HCT116 (cell line): ENCODE measurements around the gene EIF5A2. TPM values are rescaled to one million over a fixed set of nuclear protein-coding genes. Genes with fewer than 3 reads are reported as not detected.

Source experiments
- ATAC-seq: fragments of 200-7000 bp; cut with Tn5 transposase; 2 replicates; pipeline ENCODE4 v1.9.1; 2020; ENCODE audit warnings: mild to moderate bottlenecking, moderate library complexity
- BruUV-seq: library from RNA; stranded (reverse); fragments of 400-500 nt; replicated peaks from 2 replicates; lab custom pipeline; 2021; lab: Mats Ljungman, UMichigan
- CTCF ChIA-PET: fragments of 300-600 bp; sonication (Branson Sonifier 250); formaldehyde crosslinking; loops from one replicate; lab custom pipeline; 2021; ENCODE audit warnings: antibody characterized with exemption; lab: Charles Lee
- POLR2A ChIA-PET: fragments of 300-600, 350-600 bp; sonication (Branson Sonifier 250); formaldehyde crosslinking; loops from one replicate; lab custom pipeline; 2021; ENCODE audit warnings: antibody characterized with exemption; lab: Charles Lee
- RAD21 ChIA-PET, 2 experiments: fragments of 300-600 bp; sonication (Branson Sonifier 250); formaldehyde crosslinking; loops; one replicate each; lab custom pipeline; 2023; ENCODE audit warnings: low total read pairs in 2 of 2; ENCODE audit not compliant: uncharacterized antibody in 2 of 2, unreplicated experiment in 2 of 2, low non-redundant PET in 1 of 2; lab: Charles Lee
- DNase-seq: peaks from one replicate; pipeline ENCODE4 v3.0.0-alpha.2; 2010; ENCODE audit warnings: low read depth, low spot score
- H2AFZ ChIP-seq: fragments of 200-600 bp; shearing (Covaris generic), sonication (generic); 2 replicates; pipeline ENCODE4 v1.6.1; 2017; ENCODE audit warnings: low read depth, mixed run types, mixed read lengths, antibody characterized with exemption, low read length; ENCODE audit not compliant: poor library complexity, severe bottlenecking
- H3K27ac ChIP-seq: 2 replicates; pipeline ENCODE4 v1.5.1; 2012; ENCODE audit warnings: low read depth, low read length
- H3K27me3 ChIP-seq: fragments of 200-600 bp; sonication (generic); 2 replicates; pipeline ENCODE4 v1.6.1; 2016; ENCODE audit warnings: mixed run types, low read length, mixed read lengths; ENCODE audit not compliant: insufficient read depth
- H3K36me3 ChIP-seq, 2 experiments: fragments of 200-500 bp in 1 of 2; fragments of 200-600 bp in 1 of 2; sonication (Bioruptor generic) in 1 of 2; sonication (generic) in 1 of 2; 2 replicates each; pipeline versions ENCODE4 v1.5.1 to v1.6.1; 2014 to 2016; ENCODE audit warnings: low read length in 2 of 2, inconsistent platforms in 1 of 2, mixed read lengths in 1 of 2, mixed run types in 1 of 2; ENCODE audit not compliant: insufficient read depth in 2 of 2, control insufficient read depth in 1 of 2
- H3K4me1 ChIP-seq, 2 experiments: fragments of 200-600 bp in 1 of 2; sonication (generic) in 1 of 2; 2 replicates each; pipeline versions ENCODE4 v1.5.1 to v1.6.1; 2012 to 2017; ENCODE audit warnings: low read length in 2 of 2, inconsistent platforms in 1 of 2, mild to moderate bottlenecking in 1 of 2, mixed read lengths in 1 of 2, mixed run types in 1 of 2, moderate library complexity in 1 of 2; ENCODE audit not compliant: insufficient read depth in 2 of 2, control insufficient read depth in 1 of 2
- H3K4me2 ChIP-seq: fragments of 200-600 bp; sonication (generic); 2 replicates; pipeline ENCODE4 v1.6.1; 2017; ENCODE audit warnings: mixed run types, low read length, mixed read lengths
- H3K4me3 ChIP-seq, 2 experiments: fragments of 200-600 bp in 1 of 2; sonication (generic) in 1 of 2; replicated peaks in 1 of 2; 2 replicates each; pipeline ENCODE4 v1.5.1; 2011 to 2016; ENCODE audit warnings: low read length in 2 of 2, control low read depth in 1 of 2, low read depth in 1 of 2, mild to moderate bottlenecking in 1 of 2, mixed read lengths in 1 of 2, mixed run types in 1 of 2
- H3K79me2 ChIP-seq: fragments of 200-600 bp; sonication (generic); 2 replicates; pipeline ENCODE4 v1.6.1; 2017; ENCODE audit warnings: mild to moderate bottlenecking, mixed run types, low read length, moderate library complexity, mixed read lengths; ENCODE audit not compliant: insufficient read depth
- H3K9ac ChIP-seq: fragments of 200-600 bp; sonication (generic); 2 replicates; pipeline ENCODE4 v1.6.1; 2016; ENCODE audit warnings: low read length, mixed read lengths
- H3K9me2 ChIP-seq: fragments of 200-600 bp; sonication (generic), shearing (Covaris generic); 2 replicates; pipeline ENCODE4 v1.6.1; 2017; ENCODE audit warnings: mixed run types, mild to moderate bottlenecking, moderate library complexity; ENCODE audit not compliant: insufficient read depth
- H3K9me3 ChIP-seq, 2 experiments: fragments of 200-500 bp in 1 of 2; fragments of 200-600 bp in 1 of 2; sonication (Bioruptor generic) in 1 of 2; sonication (generic) in 1 of 2; 2 replicates each; pipeline ENCODE4 v1.6.1; 2014 to 2017; ENCODE audit warnings: low read length in 2 of 2, mixed read lengths in 2 of 2, inconsistent platforms in 1 of 2, low read depth in 1 of 2, mild to moderate bottlenecking in 1 of 2, mixed run types in 1 of 2, moderate library complexity in 1 of 2; ENCODE audit not compliant: control insufficient read depth in 1 of 2, insufficient read depth in 1 of 2
- H4K20me1 ChIP-seq: fragments of 200-600 bp; sonication (generic), shearing (Covaris generic); 2 replicates; pipeline ENCODE4 v1.6.1; 2017; ENCODE audit warnings: mixed run types, mild to moderate bottlenecking, moderate library complexity; ENCODE audit not compliant: insufficient read depth
- FOSL1 ChIP-seq: IDR thresholded peaks from 2 replicates; pipeline ENCODE4 v1.6.1; 2012; ENCODE audit warnings: low read depth
- MAX ChIP-seq: IDR thresholded peaks from 2 replicates; pipeline ENCODE4 v1.6.1; 2012
- POLR2A ChIP-seq: IDR thresholded peaks from 2 replicates; pipeline ENCODE4 v1.7.0; 2011; ENCODE audit warnings: borderline replicate concordance; ENCODE audit not compliant: insufficient read depth, insufficient read length; ENCODE audit errors: extremely low read depth
- RAD21 ChIP-seq: IDR thresholded peaks from 2 replicates; pipeline ENCODE4 v1.6.1; 2012; ENCODE audit warnings: low read depth, mild to moderate bottlenecking
- SIN3A ChIP-seq: IDR thresholded peaks from 2 replicates; pipeline ENCODE4 v1.6.1; 2012; ENCODE audit warnings: low read depth
- SRF ChIP-seq: IDR thresholded peaks from 2 replicates; pipeline ENCODE4 v1.6.1; 2012; ENCODE audit warnings: low read depth
- ZBTB33 ChIP-seq: IDR thresholded peaks from 2 replicates; pipeline ENCODE4 v1.6.1; 2011; ENCODE audit warnings: mild to moderate bottlenecking, low read length, moderate library complexity; ENCODE audit not compliant: insufficient replicate concordance; ENCODE audit errors: extremely low read depth
- ZFX ChIP-seq: fragments of 450-650 bp; IDR thresholded peaks from 2 replicates; pipeline ENCODE4 v1.6.1; 2017
- intact Hi-C: fragments of 100-400 bp; cut with micrococcal nuclease; formaldehyde crosslinking; loops from 2 replicates; pipeline ENCODE4 v1.10.0; 2022
- total RNA-seq: library from RNA; stranded (reverse); gene quantifications from one replicate; pipeline ENCODE4 v1.2.1, GENCODE V29; 2021; ENCODE audit not compliant: unreplicated experiment
- TF ChIP-seq, protein P1 (sequence below): IDR thresholded peaks from 2 replicates; pipeline ENCODE4 v1.6.1; 2012; ENCODE audit warnings: low read depth

EIF5A2 gene
- total RNA-seq, 1 experiment from 2014 or later = 19.4 TPM

GRCh38 chr3:170893895-170894294 lies 14.5 kb downstream of the EIF5A2 start:
- ChIA-PET RAD21 (no interaction called here), CTCF (no interaction called here), POLR2A (no interaction called here)
- TF ChIP-seq, protein P1, sequence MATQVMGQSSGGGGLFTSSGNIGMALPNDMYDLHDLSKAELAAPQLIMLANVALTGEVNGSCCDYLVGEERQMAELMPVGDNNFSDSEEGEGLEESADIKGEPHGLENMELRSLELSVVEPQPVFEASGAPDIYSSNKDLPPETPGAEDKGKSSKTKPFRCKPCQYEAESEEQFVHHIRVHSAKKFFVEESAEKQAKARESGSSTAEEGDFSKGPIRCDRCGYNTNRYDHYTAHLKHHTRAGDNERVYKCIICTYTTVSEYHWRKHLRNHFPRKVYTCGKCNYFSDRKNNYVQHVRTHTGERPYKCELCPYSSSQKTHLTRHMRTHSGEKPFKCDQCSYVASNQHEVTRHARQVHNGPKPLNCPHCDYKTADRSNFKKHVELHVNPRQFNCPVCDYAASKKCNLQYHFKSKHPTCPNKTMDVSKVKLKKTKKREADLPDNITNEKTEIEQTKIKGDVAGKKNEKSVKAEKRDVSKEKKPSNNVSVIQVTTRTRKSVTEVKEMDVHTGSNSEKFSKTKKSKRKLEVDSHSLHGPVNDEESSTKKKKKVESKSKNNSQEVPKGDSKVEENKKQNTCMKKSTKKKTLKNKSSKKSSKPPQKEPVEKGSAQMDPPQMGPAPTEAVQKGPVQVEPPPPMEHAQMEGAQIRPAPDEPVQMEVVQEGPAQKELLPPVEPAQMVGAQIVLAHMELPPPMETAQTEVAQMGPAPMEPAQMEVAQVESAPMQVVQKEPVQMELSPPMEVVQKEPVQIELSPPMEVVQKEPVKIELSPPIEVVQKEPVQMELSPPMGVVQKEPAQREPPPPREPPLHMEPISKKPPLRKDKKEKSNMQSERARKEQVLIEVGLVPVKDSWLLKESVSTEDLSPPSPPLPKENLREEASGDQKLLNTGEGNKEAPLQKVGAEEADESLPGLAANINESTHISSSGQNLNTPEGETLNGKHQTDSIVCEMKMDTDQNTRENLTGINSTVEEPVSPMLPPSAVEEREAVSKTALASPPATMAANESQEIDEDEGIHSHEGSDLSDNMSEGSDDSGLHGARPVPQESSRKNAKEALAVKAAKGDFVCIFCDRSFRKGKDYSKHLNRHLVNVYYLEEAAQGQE = no peak
- no peak for TF ChIP-seq ZFX
- TF ChIP-seq SIN3A = no peak
- TF ChIP-seq MAX = no peak
- no peak for TF ChIP-seq FOSL1
- no peak overlapping the region for H3K4me3 ChIP-seq
- no peak overlapping the region for H2AFZ ChIP-seq
- DNase-seq = no peak
- no peaks in the 10 kb centered on the region for H4K20me1 ChIP-seq
- no peak for ATAC-seq
- H3K27me3 ChIP-seq = no peaks in the 10 kb centered on the region
- H3K9me2 ChIP-seq = no peaks in the 10 kb centered on the region
- H3K36me3 ChIP-seq = 0 out of 4 replicates have a peak, but pooled peaks cover 0 to 5% of the 10 kb centered on the region in 2 experiments
- H3K79me2 ChIP-seq = no peaks in the 10 kb centered on the region
- BruUV-seq = no TSS peak
- no peak overlapping the region for H3K27ac ChIP-seq
- H3K4me1 ChIP-seq = no peaks in the 10 kb centered on the region
- intact Hi-C loops = no loop called here
- H3K4me2 ChIP-seq = no peak overlapping the region
- H3K9ac ChIP-seq = no peak overlapping the region
- H3K9me3 ChIP-seq = no peaks in the 10 kb centered on the region

DNA sequence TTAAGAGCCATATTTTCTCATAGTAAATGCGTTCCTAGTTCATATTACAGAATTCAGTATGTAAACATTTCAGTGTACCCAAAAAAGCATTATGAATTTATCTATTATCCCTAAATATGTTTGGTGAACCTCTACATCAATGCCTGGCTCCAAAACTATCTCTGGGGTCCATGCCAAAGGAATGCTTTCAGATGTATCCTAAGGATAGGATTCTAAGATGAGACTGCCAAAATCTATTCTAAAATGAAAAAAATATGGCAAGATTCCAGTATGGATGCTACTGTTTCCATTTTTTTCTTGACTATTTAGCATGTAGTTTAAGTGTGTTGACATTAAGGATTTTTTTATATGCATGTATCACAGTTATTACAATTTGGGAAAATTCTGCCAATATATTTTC lies 18.8 kb downstream of the EIF5A2 start:
- Histone ChIP-seq H3K27ac (no peak overlapping the region), H3K79me2 (no peaks in the 10 kb centered on the region), H4K20me1 (no peaks in the 10 kb centered on the region), H3K4me2 (no peak overlapping the region), H3K4me1 (no peaks in the 10 kb centered on the region), H3K9me3 (no peaks in the 10 kb centered on the region), H2AFZ (no peak overlapping the region), H3K27me3 (no peaks in the 10 kb centered on the region), H3K4me3 (no peak overlapping the region), H3K9me2 (no peaks in the 10 kb centered on the region), H3K36me3 (no peaks in the 10 kb centered on the region), H3K9ac (no peak overlapping the region)
- no peak for DNase-seq
- POLR2A ChIA-PET = no interaction called here
- RAD21 ChIA-PET = no interaction called here
- ATAC-seq = no peak
- intact Hi-C loops = no loop called here
- TF ChIP-seq RAD21 (no peak), SRF (no peak), ZBTB33 (no peak), POLR2A (no peak)
- CTCF ChIA-PET = no interaction called here
- BruUV-seq = no TSS peak
